HEK293 (cell line): ENCODE measurements around the gene DOK4.

Source experiments
- CTCF ChIA-PET: fragments of 350-600 bp; formaldehyde crosslinking; extraction: SDS; loops from one replicate; lab custom pipeline; 2021; ENCODE audit warnings: antibody characterized with exemption; lab: Yijun Ruan, JAX
- POLR2A ChIA-PET: fragments of 300-600 bp; formaldehyde crosslinking; extraction: SDS; loops from one replicate; lab custom pipeline; 2020; ENCODE audit warnings: antibody characterized with exemption, inconsistent platforms; lab: Yijun Ruan, JAX
- H3K27ac ChIP-seq: fragments of 200-500 bp; sonication (Bioruptor generic); 2 replicates; pipeline ENCODE4 v1.5.1; 2014; ENCODE audit warnings: low read depth, low read length, control low read depth, inconsistent platforms; ENCODE audit errors: extremely low read depth
- H3K36me3 ChIP-seq, 2 experiments: fragments of 200-500 bp in 1 of 2; sonication (Bioruptor generic) in 1 of 2; 1 replicate in 1 of 2; 2 replicates in 1 of 2; pipeline ENCODE4 v1.5.1; 2014 to 2017; ENCODE audit warnings: inconsistent platforms in 2 of 2, low read length in 2 of 2; ENCODE audit not compliant: control insufficient read depth in 2 of 2, insufficient read depth in 1 of 2
- H3K4me1 ChIP-seq: fragments of 200-500 bp; sonication (Bioruptor generic); 2 replicates; pipeline ENCODE4 v1.5.1; 2014; ENCODE audit warnings: mild to moderate bottlenecking, low read length, inconsistent platforms; ENCODE audit not compliant: control insufficient read depth, insufficient read depth
- H3K4me3 ChIP-seq: 2 replicates; pipeline ENCODE4 v1.5.1; 2011; ENCODE audit warnings: low read depth, mild to moderate bottlenecking, control low read depth, low read length, moderate library complexity
- H3K9me3 ChIP-seq: fragments of 200-500 bp; sonication (Bioruptor generic); 2 replicates; pipeline ENCODE4 v1.5.1; 2014; ENCODE audit warnings: low read depth, low read length, inconsistent platforms; ENCODE audit not compliant: control insufficient read depth, insufficient read depth
- HOXD13 ChIP-seq: sonication (generic); formaldehyde crosslinking; IDR thresholded peaks from 2 replicates; pipeline ENCODE4 v1.8.0; 2022; ENCODE audit warnings: missing genetic modification reagents, borderline replicate concordance
- IKZF3 ChIP-seq: fragments of 450-650 bp; IDR thresholded peaks from 2 replicates; pipeline ENCODE4 v1.5.0; 2018; ENCODE audit warnings: missing biosample characterization, mild to moderate bottlenecking, missing genetic modification characterization, moderate library complexity
- KLF1 ChIP-seq: fragments of 450-650 bp; formaldehyde crosslinking; IDR thresholded peaks from 2 replicates; pipeline ENCODE4 v1.5.1; 2016; ENCODE audit warnings: missing biosample characterization, missing genetic modification characterization
- MYNN ChIP-seq: fragments of 450-650 bp; formaldehyde crosslinking; IDR thresholded peaks from 2 replicates; pipeline ENCODE4 v1.5.1; 2016; ENCODE audit warnings: missing biosample characterization, missing genetic modification characterization, borderline replicate concordance
- PRDM1 ChIP-seq: fragments of 450-650 bp; formaldehyde crosslinking; IDR thresholded peaks from 2 replicates; pipeline ENCODE4; 2016; ENCODE audit warnings: missing biosample characterization, missing genetic modification characterization
- SP7 ChIP-seq: fragments of 450-650 bp; formaldehyde crosslinking; IDR thresholded peaks from 2 replicates; pipeline ENCODE4 v1.5.1; 2016; ENCODE audit warnings: missing biosample characterization, missing genetic modification characterization
- YY2 ChIP-seq: fragments of 450-650 bp; formaldehyde crosslinking; IDR thresholded peaks from 2 replicates; pipeline ENCODE4 v1.5.1; 2016; ENCODE audit warnings: missing biosample characterization, missing genetic modification characterization
- ZEB2 ChIP-seq: fragments of 450-650 bp; formaldehyde crosslinking; IDR thresholded peaks from 2 replicates; pipeline ENCODE4 v1.5.1; 2016; ENCODE audit warnings: missing biosample characterization, missing genetic modification characterization
- ZNF10 ChIP-seq: fragments of 450-650 bp; formaldehyde crosslinking; IDR thresholded peaks from 2 replicates; pipeline ENCODE4 v1.5.1; 2017; ENCODE audit warnings: missing biosample characterization, missing genetic modification characterization
- ZNF155 ChIP-seq: fragments of 450-650 bp; formaldehyde crosslinking; IDR thresholded peaks from 2 replicates; pipeline ENCODE4 v1.5.1; 2016; ENCODE audit warnings: missing biosample characterization, missing genetic modification characterization
- ZNF274 ChIP-seq, 2 experiments: fragments of 200-500 bp in 1 of 2; fragments of 450-650 bp in 1 of 2; sonication (Bioruptor generic) in 1 of 2; formaldehyde crosslinking in 1 of 2; IDR thresholded peaks; 2 replicates each; pipeline versions ENCODE4 v1.5.1 to v1.6.1; 2014 to 2016; ENCODE audit warnings: borderline replicate concordance in 1 of 2, inconsistent platforms in 1 of 2, low read length in 1 of 2, missing biosample characterization in 1 of 2, missing genetic modification characterization in 1 of 2
- ZNF473 ChIP-seq: fragments of 450-650 bp; formaldehyde crosslinking; IDR thresholded peaks from 2 replicates; pipeline ENCODE4 v1.5.1; 2017; ENCODE audit warnings: missing biosample characterization, missing genetic modification characterization
- ZNF530 ChIP-seq: fragments of 450-650 bp; formaldehyde crosslinking; IDR thresholded peaks from 2 replicates; pipeline ENCODE4 v1.5.1; 2016; ENCODE audit warnings: low read depth, missing biosample characterization, missing genetic modification characterization
- ZNF600 ChIP-seq: fragments of 450-650 bp; formaldehyde crosslinking; IDR thresholded peaks from 2 replicates; pipeline ENCODE4 v1.5.1; 2016; ENCODE audit warnings: missing biosample characterization, missing genetic modification characterization
- ZNF624 ChIP-seq: fragments of 450-650 bp; formaldehyde crosslinking; IDR thresholded peaks from 2 replicates; pipeline ENCODE4 v1.5.1; 2017; ENCODE audit warnings: missing biosample characterization, missing genetic modification characterization
- TF ChIP-seq, protein P1 (sequence below): fragments of 450-650 bp; formaldehyde crosslinking; IDR thresholded peaks from 2 replicates; pipeline ENCODE4 v1.5.1; 2016; ENCODE audit warnings: missing biosample characterization, missing genetic modification characterization, low read depth
- TF ChIP-seq, protein P2 (sequence below): fragments of 450-650 bp; formaldehyde crosslinking; IDR thresholded peaks from 2 replicates; pipeline ENCODE4 v1.5.1; 2016; ENCODE audit warnings: missing biosample characterization, missing genetic modification characterization
- TF ChIP-seq, protein P3 (sequence below): fragments of 450-650 bp; IDR thresholded peaks from 2 replicates; pipeline ENCODE4 v1.5.1; 2018; ENCODE audit warnings: missing biosample characterization, mild to moderate bottlenecking, missing genetic modification characterization
- TF ChIP-seq, protein P4 (sequence below): fragments of 450-650 bp; formaldehyde crosslinking; IDR thresholded peaks from 2 replicates; pipeline ENCODE4 v1.5.1; 2016; ENCODE audit warnings: missing biosample characterization, missing genetic modification characterization
- TF ChIP-seq, protein P5 (sequence below): fragments of 450-650 bp; formaldehyde crosslinking; IDR thresholded peaks from 2 replicates; pipeline ENCODE4 v1.5.1; 2016; ENCODE audit warnings: missing biosample characterization, missing genetic modification characterization

The DOK4 gene

DNA sequence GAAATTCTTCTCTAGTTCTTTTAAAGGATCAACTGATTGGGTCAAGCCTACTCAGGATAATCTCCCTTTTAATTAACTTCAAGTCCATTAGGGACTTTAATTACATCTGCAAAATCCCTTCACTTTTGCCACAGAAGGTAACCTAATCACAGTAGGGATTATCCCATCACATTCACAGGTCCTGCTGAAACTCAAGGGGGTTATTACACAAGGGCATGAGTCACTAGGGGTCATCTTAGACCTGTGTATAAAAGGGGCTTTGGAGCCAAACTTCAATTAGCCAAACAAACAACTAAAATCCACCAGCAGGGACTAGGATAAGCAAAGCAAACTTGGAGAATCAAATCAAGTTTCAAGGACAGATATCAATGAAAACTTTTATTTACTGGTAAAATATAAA lies 58.5 kb downstream of the DOK4 start:
- Histone ChIP-seq H3K4me1 (no peaks in the 10 kb centered on the region), H3K36me3 (peaks cover 25 to 60% of the 10 kb centered on the region in 2 experiments), H3K4me3 (no peak overlapping the region), H3K27ac (no peak overlapping the region), H3K9me3 (no peaks in the 10 kb centered on the region)
- CTCF ChIA-PET: interaction anchor here (2.3 kb wide), 1 partner anchor 10 kb away, joined by 16 read pairs; no protein-coding TSS in a partner anchor
- peak; percentile 56; the same call in 1 of the 2 replicates for TF ChIP-seq SP7 (tag by site-specific recombination)
- TF ChIP-seq, protein P1, sequence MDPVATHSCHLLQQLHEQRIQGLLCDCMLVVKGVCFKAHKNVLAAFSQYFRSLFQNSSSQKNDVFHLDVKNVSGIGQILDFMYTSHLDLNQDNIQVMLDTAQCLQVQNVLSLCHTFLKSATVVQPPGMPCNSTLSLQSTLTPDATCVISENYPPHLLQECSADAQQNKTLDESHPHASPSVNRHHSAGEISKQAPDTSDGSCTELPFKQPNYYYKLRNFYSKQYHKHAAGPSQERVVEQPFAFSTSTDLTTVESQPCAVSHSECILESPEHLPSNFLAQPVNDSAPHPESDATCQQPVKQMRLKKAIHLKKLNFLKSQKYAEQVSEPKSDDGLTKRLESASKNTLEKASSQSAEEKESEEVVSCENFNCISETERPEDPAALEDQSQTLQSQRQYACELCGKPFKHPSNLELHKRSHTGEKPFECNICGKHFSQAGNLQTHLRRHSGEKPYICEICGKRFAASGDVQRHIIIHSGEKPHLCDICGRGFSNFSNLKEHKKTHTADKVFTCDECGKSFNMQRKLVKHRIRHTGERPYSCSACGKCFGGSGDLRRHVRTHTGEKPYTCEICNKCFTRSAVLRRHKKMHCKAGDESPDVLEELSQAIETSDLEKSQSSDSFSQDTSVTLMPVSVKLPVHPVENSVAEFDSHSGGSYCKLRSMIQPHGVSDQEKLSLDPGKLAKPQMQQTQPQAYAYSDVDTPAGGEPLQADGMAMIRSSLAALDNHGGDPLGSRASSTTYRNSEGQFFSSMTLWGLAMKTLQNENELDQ: no peak
- POLR2A ChIA-PET: no interaction called here

DNA sequence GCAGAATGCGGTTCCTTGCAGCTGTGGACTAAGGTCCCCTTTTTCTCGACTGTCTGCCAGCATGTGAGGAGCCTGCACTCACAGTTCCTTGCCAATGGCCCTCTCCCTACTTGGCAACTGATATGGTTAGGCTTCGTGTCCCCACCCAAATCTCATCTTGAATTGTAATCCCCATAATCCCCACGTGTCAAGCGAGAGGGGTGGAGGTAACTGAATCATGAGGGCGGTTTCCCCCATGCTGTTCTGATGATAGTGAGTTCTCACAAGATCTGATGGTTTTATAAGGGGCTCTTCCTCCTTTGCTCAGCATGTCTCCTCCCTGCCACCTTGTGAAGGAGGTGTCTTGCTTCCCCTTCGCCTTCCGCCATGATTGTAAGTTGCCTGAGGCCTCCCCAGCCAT lies 59.0 kb downstream of the DOK4 start:
- ChIA-PET POLR2A (interaction anchor here (1.2 kb wide), 1 partner anchor 35 kb away, joined by 3 read pairs; the partner anchor contains the start of gene POLR2C), CTCF (interaction anchor here (2.3 to 11.5 kb wide), 2 partner anchors 9 to 124 kb away, joined by 16 to 290 read pairs; no protein-coding TSS in a partner anchor)
- Histone ChIP-seq H3K9me3 (no peaks in the 10 kb centered on the region), H3K4me3 (no peak overlapping the region), H3K36me3 (peaks cover 22 to 55% of the 10 kb centered on the region in 2 experiments), H3K4me1 (no peaks in the 10 kb centered on the region), H3K27ac (no peak overlapping the region)
- TF ChIP-seq ZNF600 (tag by site-specific recombination): no peak
- TF ChIP-seq, protein P2, sequence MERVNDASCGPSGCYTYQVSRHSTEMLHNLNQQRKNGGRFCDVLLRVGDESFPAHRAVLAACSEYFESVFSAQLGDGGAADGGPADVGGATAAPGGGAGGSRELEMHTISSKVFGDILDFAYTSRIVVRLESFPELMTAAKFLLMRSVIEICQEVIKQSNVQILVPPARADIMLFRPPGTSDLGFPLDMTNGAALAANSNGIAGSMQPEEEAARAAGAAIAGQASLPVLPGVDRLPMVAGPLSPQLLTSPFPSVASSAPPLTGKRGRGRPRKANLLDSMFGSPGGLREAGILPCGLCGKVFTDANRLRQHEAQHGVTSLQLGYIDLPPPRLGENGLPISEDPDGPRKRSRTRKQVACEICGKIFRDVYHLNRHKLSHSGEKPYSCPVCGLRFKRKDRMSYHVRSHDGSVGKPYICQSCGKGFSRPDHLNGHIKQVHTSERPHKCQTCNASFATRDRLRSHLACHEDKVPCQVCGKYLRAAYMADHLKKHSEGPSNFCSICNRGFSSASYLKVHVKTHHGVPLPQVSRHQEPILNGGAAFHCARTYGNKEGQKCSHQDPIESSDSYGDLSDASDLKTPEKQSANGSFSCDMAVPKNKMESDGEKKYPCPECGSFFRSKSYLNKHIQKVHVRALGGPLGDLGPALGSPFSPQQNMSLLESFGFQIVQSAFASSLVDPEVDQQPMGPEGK (tag by site-specific recombination): no peak
- peak; percentile 69 for TF ChIP-seq KLF1 (tag by site-specific recombination)
- TF ChIP-seq ZNF274 (IDR thresholded peaks at IDR 0.05; ENCODE audit: low read length): no peak
- no peak for TF ChIP-seq ZNF274 (tag by site-specific recombination; IDR thresholded peaks at IDR 0.05; ENCODE audit: borderline replicate concordance)
- TF ChIP-seq, protein P3, sequence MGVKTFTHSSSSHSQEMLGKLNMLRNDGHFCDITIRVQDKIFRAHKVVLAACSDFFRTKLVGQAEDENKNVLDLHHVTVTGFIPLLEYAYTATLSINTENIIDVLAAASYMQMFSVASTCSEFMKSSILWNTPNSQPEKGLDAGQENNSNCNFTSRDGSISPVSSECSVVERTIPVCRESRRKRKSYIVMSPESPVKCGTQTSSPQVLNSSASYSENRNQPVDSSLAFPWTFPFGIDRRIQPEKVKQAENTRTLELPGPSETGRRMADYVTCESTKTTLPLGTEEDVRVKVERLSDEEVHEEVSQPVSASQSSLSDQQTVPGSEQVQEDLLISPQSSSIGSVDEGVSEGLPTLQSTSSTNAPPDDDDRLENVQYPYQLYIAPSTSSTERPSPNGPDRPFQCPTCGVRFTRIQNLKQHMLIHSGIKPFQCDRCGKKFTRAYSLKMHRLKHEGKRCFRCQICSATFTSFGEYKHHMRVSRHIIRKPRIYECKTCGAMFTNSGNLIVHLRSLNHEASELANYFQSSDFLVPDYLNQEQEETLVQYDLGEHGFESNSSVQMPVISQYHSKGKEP: no peak

DNA sequence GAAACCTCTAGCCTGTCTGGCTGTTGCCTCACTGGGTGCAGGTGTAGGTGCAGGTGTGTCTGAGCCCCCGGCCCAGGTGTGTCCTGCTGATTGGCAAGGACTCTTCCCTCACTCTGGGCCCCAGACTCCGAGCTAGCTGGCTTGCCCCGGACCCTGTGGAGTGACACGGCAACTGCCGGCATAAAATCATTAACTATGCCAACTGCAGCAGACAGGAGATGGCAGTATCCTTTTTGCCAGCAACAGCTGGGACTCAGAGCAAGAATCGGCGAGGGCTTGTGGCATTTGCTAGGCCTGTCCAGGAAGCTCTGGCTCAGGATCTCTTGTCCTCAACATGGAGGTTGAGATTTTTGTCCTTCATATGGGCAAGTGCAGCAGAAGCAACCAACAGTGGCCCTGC lies 59.9 kb downstream of the DOK4 start:
- Histone ChIP-seq H3K4me1 (no peaks in the 10 kb centered on the region), H3K9me3 (no peaks in the 10 kb centered on the region), H3K27ac (no peak overlapping the region), H3K36me3 (peaks cover 14 to 46% of the 10 kb centered on the region in 2 experiments), H3K4me3 (no peak overlapping the region)
- ChIA-PET POLR2A (interaction anchor here (1.2 kb wide), 1 partner anchor 36 kb away, joined by 3 read pairs; the partner anchor contains the start of gene POLR2C), CTCF (interaction anchor here (0.6 to 11.5 kb wide), 4 partner anchors 8 to 342 kb away, joined by 3 to 290 read pairs (median 10); no protein-coding TSS in a partner anchor)
- no peak for TF ChIP-seq ZNF155 (tag by site-specific recombination)
- TF ChIP-seq, protein P4, sequence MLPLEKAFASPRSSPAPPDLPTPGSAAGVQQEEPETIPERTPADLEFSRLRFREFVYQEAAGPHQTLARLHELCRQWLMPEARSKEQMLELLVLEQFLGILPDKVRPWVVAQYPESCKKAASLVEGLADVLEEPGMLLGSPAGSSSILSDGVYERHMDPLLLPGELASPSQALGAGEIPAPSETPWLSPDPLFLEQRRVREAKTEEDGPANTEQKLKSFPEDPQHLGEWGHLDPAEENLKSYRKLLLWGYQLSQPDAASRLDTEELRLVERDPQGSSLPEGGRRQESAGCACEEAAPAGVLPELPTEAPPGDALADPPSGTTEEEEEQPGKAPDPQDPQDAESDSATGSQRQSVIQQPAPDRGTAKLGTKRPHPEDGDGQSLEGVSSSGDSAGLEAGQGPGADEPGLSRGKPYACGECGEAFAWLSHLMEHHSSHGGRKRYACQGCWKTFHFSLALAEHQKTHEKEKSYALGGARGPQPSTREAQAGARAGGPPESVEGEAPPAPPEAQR (tag by site-specific recombination): no peak
- no peak for TF ChIP-seq ZNF473 (tag by site-specific recombination)
- TF ChIP-seq PRDM1: no peak
- no peak for TF ChIP-seq MYNN (tag by site-specific recombination)
- TF ChIP-seq ZNF10 (tag by site-specific recombination): no peak
- no peak for TF ChIP-seq ZNF530 (tag by site-specific recombination)
- TF ChIP-seq YY2 (tag by site-specific recombination): no peak
- no peak for TF ChIP-seq IKZF3 (tag by site-specific recombination)
- TF ChIP-seq, protein P5, sequence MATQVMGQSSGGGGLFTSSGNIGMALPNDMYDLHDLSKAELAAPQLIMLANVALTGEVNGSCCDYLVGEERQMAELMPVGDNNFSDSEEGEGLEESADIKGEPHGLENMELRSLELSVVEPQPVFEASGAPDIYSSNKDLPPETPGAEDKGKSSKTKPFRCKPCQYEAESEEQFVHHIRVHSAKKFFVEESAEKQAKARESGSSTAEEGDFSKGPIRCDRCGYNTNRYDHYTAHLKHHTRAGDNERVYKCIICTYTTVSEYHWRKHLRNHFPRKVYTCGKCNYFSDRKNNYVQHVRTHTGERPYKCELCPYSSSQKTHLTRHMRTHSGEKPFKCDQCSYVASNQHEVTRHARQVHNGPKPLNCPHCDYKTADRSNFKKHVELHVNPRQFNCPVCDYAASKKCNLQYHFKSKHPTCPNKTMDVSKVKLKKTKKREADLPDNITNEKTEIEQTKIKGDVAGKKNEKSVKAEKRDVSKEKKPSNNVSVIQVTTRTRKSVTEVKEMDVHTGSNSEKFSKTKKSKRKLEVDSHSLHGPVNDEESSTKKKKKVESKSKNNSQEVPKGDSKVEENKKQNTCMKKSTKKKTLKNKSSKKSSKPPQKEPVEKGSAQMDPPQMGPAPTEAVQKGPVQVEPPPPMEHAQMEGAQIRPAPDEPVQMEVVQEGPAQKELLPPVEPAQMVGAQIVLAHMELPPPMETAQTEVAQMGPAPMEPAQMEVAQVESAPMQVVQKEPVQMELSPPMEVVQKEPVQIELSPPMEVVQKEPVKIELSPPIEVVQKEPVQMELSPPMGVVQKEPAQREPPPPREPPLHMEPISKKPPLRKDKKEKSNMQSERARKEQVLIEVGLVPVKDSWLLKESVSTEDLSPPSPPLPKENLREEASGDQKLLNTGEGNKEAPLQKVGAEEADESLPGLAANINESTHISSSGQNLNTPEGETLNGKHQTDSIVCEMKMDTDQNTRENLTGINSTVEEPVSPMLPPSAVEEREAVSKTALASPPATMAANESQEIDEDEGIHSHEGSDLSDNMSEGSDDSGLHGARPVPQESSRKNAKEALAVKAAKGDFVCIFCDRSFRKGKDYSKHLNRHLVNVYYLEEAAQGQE: no peak
- no peak for TF ChIP-seq HOXD13 (CRISPR knock-in tag)
- no peak for TF ChIP-seq ZEB2 (tag by site-specific recombination)
- no peak for TF ChIP-seq ZNF624 (tag by site-specific recombination)
